ENCODE results near the gene SGSH. TPM values are rescaled to one million over a fixed set of nuclear protein-coding genes. Genes with fewer than 3 reads are reported as not detected.

SGSH gene
- total RNA-seq, 2 donors from 2014 or later = 22.2 to 51.8 TPM

- no peak for DNase-seq (ENCODE audit: low spot score)
- Histone ChIP-seq H3K4me1 (ENCODE audit: control insufficient read depth in 1 of 2, low read depth in 2 of 2) (peaks cover 26 to 42% of the 10 kb centered on the region in 2 donors), H3K4me3 (no peak overlapping the region), H3K27me3 (replicated peaks; ENCODE audit: insufficient read depth) (no peaks in the 10 kb centered on the region), H3K36me3 (no peaks in the 10 kb centered on the region), H3K9me3 (no peaks in the 10 kb centered on the region), H3K27ac (no peak overlapping the region)
- TF ChIP-seq CTCF (IDR thresholded peaks at IDR 0.05) = no peak
- no peak for ATAC-seq (ENCODE audit: insufficient number of reproducible peaks, low FRiP score, low read depth)
These were observed 37.6 kb upstream of the SGSH start for GRCh38 chr17:80257716-80258213.

- no peaks in the 10 kb centered on the region for H3K9me3 ChIP-seq
- peak overlapping the region; percentile 76 to 93 for H3K27ac ChIP-seq
- TF ChIP-seq CTCF (IDR thresholded peaks at IDR 0.05) = no peak
- no peaks in the 10 kb centered on the region for H3K27me3 ChIP-seq (replicated peaks; ENCODE audit: insufficient read depth)
- peaks cover 15 to 31% of the 10 kb centered on the region in 2 donors for H3K4me1 ChIP-seq (ENCODE audit: control insufficient read depth in 1 of 2, low read depth in 2 of 2)
- H3K36me3 ChIP-seq = peaks cover 5% of the 10 kb centered on the region
- no peak for DNase-seq (ENCODE audit: low spot score)
- no peak overlapping the region for H3K4me3 ChIP-seq
- no peak for ATAC-seq (ENCODE audit: insufficient number of reproducible peaks, low FRiP score, low read depth)
These were observed 35.9 kb upstream of the SGSH start for GRCh38 chr17:80256034-80256350.

- Histone ChIP-seq H3K4me3 (peak overlapping the region; percentile 33), H3K4me1 (ENCODE audit: control insufficient read depth in 1 of 2, low read depth in 2 of 2) (peaks cover 15 to 29% of the 10 kb centered on the region in 2 donors), H3K36me3 (peaks cover 5% of the 10 kb centered on the region), H3K27ac (peak overlapping the region; percentile 76 to 93), H3K9me3 (no peaks in the 10 kb centered on the region), H3K27me3 (replicated peaks; ENCODE audit: insufficient read depth) (no peaks in the 10 kb centered on the region)
- no peak for TF ChIP-seq CTCF (IDR thresholded peaks at IDR 0.05)
- peak; percentile 66 for DNase-seq (ENCODE audit: low spot score)
- peak; percentile 98 for ATAC-seq (ENCODE audit: insufficient number of reproducible peaks, low FRiP score, low read depth)
These were observed 34.5 kb upstream of the SGSH start for GRCh38 chr17:80254396-80255251.

GRCh38 chr17:80253631-80254395, 33.7 kb upstream of the SGSH start:
- no peak overlapping the region for H3K4me3 ChIP-seq
- no peak for TF ChIP-seq CTCF (IDR thresholded peaks at IDR 0.05)
- no peak for DNase-seq (ENCODE audit: low spot score)
- peak overlapping the region; percentile 76 to 93 for H3K27ac ChIP-seq
- H3K27me3 ChIP-seq (replicated peaks; ENCODE audit: insufficient read depth) = no peaks in the 10 kb centered on the region
- ATAC-seq (ENCODE audit: insufficient number of reproducible peaks, low FRiP score, low read depth) = no peak
- H3K4me1 ChIP-seq (ENCODE audit: control insufficient read depth in 1 of 2, low read depth in 2 of 2) = peaks cover 15 to 20% of the 10 kb centered on the region in 2 donors
- no peaks in the 10 kb centered on the region for H3K9me3 ChIP-seq
- H3K36me3 ChIP-seq = peaks cover 12% of the 10 kb centered on the region

GRCh38 chr17:80252871-80253270, 32.7 kb upstream of the SGSH start:
- Histone ChIP-seq H3K36me3 (peaks cover 12% of the 10 kb centered on the region), H3K9me3 (no peaks in the 10 kb centered on the region), H3K4me3 (no peak overlapping the region), H3K27ac (no peak overlapping the region), H3K27me3 (replicated peaks; ENCODE audit: insufficient read depth) (no peaks in the 10 kb centered on the region), H3K4me1 (ENCODE audit: control insufficient read depth in 1 of 2, low read depth in 2 of 2) (peaks cover 15 to 18% of the 10 kb centered on the region in 2 donors)
- DNase-seq (ENCODE audit: low spot score) (no peak), ATAC-seq (ENCODE audit: insufficient number of reproducible peaks, low FRiP score, low read depth) (no peak)
- TF ChIP-seq CTCF (IDR thresholded peaks at IDR 0.05) = no peak
